Measurements from ENCODE around the gene ZNF789.

DNA sequence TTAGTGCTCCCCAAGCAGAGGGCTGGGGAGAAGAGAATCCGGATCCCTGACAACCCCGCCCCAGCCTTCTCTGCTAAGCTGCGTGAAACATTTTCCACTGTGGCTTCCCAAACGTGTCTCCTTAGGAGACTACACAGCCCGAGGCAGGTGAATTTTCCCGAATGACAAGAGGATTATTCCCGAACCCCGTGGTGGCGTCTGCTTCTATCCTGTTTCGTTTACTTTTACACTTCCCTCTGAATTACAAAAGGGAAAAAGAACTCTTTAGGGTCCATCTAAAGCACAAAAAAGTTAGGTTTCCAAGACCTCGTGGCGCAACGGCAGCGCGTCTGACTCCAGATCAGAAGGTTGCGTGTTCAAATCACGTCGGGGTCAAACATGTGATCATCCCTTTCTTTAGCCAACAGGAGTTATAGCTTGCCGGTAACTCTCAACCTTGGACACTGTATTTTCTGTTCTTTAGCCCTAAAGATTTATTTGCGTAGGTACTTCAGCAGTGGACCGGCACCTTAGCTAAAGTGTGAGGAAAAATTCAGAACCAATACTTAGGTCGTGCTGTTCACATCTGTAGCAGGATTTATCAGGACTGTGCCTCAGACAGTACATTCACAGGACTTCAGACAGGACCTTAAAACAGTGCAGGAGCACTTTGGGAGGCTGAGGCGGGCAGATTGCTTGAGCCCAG, 3.2 kb upstream of the ZNF789 start:
- TF ChIP-seq POLR2AphosphoS5 (IDR thresholded peaks at IDR 0.05; ENCODE audit: low read depth) (no peak), CTCF (conservative IDR thresholded peaks at IDR 0.05; ENCODE audit: low read depth in 2 of 2) (no peak), EZH2 (IDR thresholded peaks at IDR 0.05; ENCODE audit: low read depth, unreplicated experiment) (no peak), EZH2phosphoT487 (IDR thresholded peaks at IDR 0.05; ENCODE audit: unreplicated experiment) (no peak), JUNB (IDR thresholded peaks at IDR 0.05; ENCODE audit: unreplicated experiment) (no peak), CREB1 (CRISPR knock-in tag; IDR thresholded peaks at IDR 0.05; ENCODE audit: low read depth) (no peak)
- TF ChIP-seq, protein P1, sequence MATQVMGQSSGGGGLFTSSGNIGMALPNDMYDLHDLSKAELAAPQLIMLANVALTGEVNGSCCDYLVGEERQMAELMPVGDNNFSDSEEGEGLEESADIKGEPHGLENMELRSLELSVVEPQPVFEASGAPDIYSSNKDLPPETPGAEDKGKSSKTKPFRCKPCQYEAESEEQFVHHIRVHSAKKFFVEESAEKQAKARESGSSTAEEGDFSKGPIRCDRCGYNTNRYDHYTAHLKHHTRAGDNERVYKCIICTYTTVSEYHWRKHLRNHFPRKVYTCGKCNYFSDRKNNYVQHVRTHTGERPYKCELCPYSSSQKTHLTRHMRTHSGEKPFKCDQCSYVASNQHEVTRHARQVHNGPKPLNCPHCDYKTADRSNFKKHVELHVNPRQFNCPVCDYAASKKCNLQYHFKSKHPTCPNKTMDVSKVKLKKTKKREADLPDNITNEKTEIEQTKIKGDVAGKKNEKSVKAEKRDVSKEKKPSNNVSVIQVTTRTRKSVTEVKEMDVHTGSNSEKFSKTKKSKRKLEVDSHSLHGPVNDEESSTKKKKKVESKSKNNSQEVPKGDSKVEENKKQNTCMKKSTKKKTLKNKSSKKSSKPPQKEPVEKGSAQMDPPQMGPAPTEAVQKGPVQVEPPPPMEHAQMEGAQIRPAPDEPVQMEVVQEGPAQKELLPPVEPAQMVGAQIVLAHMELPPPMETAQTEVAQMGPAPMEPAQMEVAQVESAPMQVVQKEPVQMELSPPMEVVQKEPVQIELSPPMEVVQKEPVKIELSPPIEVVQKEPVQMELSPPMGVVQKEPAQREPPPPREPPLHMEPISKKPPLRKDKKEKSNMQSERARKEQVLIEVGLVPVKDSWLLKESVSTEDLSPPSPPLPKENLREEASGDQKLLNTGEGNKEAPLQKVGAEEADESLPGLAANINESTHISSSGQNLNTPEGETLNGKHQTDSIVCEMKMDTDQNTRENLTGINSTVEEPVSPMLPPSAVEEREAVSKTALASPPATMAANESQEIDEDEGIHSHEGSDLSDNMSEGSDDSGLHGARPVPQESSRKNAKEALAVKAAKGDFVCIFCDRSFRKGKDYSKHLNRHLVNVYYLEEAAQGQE (IDR thresholded peaks at IDR 0.05; ENCODE audit: unreplicated experiment), result no peak

Measured in GM23338 (cell line).